Measurements from ENCODE around the gene FOXN4.

The FOXN4 gene

DNA sequence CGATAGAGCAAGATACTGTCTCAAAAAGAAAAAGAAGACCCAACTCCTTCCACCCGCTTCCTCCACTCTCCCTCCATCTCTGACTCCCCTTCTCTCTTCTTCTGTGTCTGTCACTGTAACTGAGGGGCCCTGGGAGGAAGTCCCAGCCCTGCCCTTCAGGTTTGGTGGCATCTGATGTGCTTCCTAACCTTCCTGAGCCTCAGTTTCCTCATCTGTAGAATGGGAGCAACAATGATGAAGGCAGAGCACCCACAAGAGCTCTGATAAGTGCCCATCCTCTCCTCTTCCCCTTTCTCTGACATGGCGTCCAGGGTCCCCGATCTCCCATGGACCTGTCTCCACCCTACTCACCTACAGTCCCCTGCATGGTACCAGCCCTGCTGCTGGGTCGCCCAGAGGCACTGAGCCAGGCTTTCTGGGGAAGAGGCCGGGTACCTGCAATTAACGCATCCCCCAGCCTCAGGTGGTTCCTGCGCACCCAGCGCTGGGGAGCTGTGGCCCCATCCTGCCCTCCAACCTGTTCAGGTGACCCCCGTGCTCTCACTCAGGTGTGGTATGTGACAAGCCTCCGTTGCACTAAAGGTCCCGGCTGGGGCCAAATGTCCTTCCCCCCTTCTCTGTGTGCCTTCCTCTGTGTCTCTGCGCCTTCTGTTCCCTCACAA lies 13.2 kb downstream of the FOXN4 start:
- TF ChIP-seq POLR2AphosphoS5 (IDR thresholded peaks at IDR 0.05; ENCODE audit: low read depth) (no peak), SPI1 (IDR thresholded peaks at IDR 0.05; ENCODE audit: borderline replicate concordance, low read depth) (no peak), GABPA (IDR thresholded peaks at IDR 0.05; ENCODE audit: low read depth) (no peak)
- TF ChIP-seq, protein P1, sequence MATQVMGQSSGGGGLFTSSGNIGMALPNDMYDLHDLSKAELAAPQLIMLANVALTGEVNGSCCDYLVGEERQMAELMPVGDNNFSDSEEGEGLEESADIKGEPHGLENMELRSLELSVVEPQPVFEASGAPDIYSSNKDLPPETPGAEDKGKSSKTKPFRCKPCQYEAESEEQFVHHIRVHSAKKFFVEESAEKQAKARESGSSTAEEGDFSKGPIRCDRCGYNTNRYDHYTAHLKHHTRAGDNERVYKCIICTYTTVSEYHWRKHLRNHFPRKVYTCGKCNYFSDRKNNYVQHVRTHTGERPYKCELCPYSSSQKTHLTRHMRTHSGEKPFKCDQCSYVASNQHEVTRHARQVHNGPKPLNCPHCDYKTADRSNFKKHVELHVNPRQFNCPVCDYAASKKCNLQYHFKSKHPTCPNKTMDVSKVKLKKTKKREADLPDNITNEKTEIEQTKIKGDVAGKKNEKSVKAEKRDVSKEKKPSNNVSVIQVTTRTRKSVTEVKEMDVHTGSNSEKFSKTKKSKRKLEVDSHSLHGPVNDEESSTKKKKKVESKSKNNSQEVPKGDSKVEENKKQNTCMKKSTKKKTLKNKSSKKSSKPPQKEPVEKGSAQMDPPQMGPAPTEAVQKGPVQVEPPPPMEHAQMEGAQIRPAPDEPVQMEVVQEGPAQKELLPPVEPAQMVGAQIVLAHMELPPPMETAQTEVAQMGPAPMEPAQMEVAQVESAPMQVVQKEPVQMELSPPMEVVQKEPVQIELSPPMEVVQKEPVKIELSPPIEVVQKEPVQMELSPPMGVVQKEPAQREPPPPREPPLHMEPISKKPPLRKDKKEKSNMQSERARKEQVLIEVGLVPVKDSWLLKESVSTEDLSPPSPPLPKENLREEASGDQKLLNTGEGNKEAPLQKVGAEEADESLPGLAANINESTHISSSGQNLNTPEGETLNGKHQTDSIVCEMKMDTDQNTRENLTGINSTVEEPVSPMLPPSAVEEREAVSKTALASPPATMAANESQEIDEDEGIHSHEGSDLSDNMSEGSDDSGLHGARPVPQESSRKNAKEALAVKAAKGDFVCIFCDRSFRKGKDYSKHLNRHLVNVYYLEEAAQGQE (IDR thresholded peaks at IDR 0.05; ENCODE audit: insufficient replicate concordance, low read depth), result no peak
- TF ChIP-seq, protein P2, sequence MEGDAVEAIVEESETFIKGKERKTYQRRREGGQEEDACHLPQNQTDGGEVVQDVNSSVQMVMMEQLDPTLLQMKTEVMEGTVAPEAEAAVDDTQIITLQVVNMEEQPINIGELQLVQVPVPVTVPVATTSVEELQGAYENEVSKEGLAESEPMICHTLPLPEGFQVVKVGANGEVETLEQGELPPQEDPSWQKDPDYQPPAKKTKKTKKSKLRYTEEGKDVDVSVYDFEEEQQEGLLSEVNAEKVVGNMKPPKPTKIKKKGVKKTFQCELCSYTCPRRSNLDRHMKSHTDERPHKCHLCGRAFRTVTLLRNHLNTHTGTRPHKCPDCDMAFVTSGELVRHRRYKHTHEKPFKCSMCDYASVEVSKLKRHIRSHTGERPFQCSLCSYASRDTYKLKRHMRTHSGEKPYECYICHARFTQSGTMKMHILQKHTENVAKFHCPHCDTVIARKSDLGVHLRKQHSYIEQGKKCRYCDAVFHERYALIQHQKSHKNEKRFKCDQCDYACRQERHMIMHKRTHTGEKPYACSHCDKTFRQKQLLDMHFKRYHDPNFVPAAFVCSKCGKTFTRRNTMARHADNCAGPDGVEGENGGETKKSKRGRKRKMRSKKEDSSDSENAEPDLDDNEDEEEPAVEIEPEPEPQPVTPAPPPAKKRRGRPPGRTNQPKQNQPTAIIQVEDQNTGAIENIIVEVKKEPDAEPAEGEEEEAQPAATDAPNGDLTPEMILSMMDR (IDR thresholded peaks at IDR 0.05; ENCODE audit: insufficient read depth, low read length), result no peak
- Histone ChIP-seq H3K27ac (replicated peaks) (no peak overlapping the region), H3K27me3 (ENCODE audit: insufficient read depth, poor library complexity, severe bottlenecking) (peaks cover 15% of the 10 kb centered on the region), H3K4me3 (replicated peaks; ENCODE audit: insufficient read depth, low read length) (no peak overlapping the region)
- DNase-seq (ENCODE audit: low read depth in 1 of 2, low spot score in 1 of 2), result no peak

DNA sequence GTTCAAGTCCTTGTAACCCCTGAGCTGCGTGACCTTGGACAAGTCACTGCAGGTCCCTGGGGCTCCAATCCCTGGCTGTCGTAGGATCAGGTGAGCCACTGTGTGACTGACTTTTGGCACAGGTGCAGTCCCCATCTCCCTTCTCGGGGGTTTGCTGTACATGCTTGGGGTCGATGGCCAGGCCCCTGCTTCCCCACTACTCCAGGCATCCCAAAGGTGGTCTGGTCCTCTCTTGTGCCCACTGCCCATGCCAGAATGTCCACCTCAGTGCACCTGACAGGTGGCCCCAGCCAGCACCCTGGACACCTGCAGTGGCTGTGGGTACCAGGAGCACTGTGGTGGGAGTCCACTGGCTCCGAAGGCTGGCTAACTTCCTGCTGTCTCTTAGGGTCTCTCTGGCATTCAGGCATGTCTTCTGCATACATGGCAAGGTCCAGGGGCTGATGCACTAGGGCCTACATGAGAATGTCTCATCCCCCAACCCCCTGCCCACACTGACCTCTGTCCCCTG lies 14.7 kb downstream of the FOXN4 start:
- TF ChIP-seq, protein P1 (IDR thresholded peaks at IDR 0.05; ENCODE audit: insufficient replicate concordance, low read depth), result no peak
- TF ChIP-seq POLR2AphosphoS5 (IDR thresholded peaks at IDR 0.05; ENCODE audit: low read depth) (no peak), SPI1 (IDR thresholded peaks at IDR 0.05; ENCODE audit: borderline replicate concordance, low read depth) (no peak), GABPA (IDR thresholded peaks at IDR 0.05; ENCODE audit: low read depth) (no peak)
- TF ChIP-seq, protein P2 (IDR thresholded peaks at IDR 0.05; ENCODE audit: insufficient read depth, low read length), result no peak
- peaks cover 16% of the 10 kb centered on the region for H3K27me3 ChIP-seq (ENCODE audit: insufficient read depth, poor library complexity, severe bottlenecking)
- no peak overlapping the region for H3K4me3 ChIP-seq (replicated peaks; ENCODE audit: insufficient read depth, low read length)
- H3K27ac ChIP-seq (replicated peaks), result no peak overlapping the region
- DNase-seq (ENCODE audit: low read depth in 1 of 2, low spot score in 1 of 2), result no peak

DNA sequence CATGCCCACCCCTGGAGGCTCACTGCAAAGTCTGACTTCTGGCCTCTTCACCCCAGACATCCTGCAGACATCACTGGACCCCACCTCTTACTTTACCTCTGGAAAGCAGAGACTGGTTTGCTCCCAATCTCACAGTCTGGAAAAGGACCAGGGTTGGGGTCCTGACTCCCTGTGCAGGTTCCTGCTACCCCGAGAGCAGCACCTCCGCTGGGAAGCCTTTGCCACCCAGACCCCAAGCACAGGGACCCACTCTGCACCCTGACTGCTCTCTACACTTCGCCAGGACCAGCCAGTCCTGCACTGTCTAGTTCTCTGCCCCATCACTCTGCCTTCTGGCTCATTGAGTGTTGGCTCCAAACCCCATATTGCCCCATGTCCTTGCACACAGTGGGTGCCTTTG lies 16.0 kb downstream of the FOXN4 start:
- no peak overlapping the region for H3K27ac ChIP-seq (replicated peaks)
- no peak overlapping the region for H3K4me3 ChIP-seq (replicated peaks; ENCODE audit: insufficient read depth, low read length)
- TF ChIP-seq POLR2AphosphoS5 (IDR thresholded peaks at IDR 0.05; ENCODE audit: low read depth), result no peak
- TF ChIP-seq SPI1 (IDR thresholded peaks at IDR 0.05; ENCODE audit: borderline replicate concordance, low read depth), result no peak
- no peak for TF ChIP-seq GABPA (IDR thresholded peaks at IDR 0.05; ENCODE audit: low read depth)
- TF ChIP-seq, protein P1 (IDR thresholded peaks at IDR 0.05; ENCODE audit: insufficient replicate concordance, low read depth), result no peak
- TF ChIP-seq, protein P2 (IDR thresholded peaks at IDR 0.05; ENCODE audit: insufficient read depth, low read length), result no peak
- DNase-seq (ENCODE audit: low read depth in 1 of 2, low spot score in 1 of 2), result no peak
- peaks cover 16% of the 10 kb centered on the region for H3K27me3 ChIP-seq (ENCODE audit: insufficient read depth, poor library complexity, severe bottlenecking)

Measured in HL-60 (cell line).